Dermis microvascular lymphatic vessel endothelial cell (primary cell): ENCODE data around the gene EPX. TPM values are rescaled to one million over a fixed set of nuclear protein-coding genes. Genes with fewer than 3 reads are reported as not detected.

ENCODE experiments used
- DNase-seq, 2 donors: peaks; one replicate each; pipeline versions ENCODE4 v3.0.0 to v3.0.0-alpha.2; 2010; ENCODE audit warnings: low read depth in 2 of 2
- total RNA-seq: library from RNA; depleted of rRNA; stranded (reverse); fragments of >200 nt; gene quantifications from 2 replicates; pipeline ENCODE4 v1.2.1, GENCODE V29; 2014

EPX gene
- total RNA-seq, 1 donor from 2014 or later: not detected

DNA sequence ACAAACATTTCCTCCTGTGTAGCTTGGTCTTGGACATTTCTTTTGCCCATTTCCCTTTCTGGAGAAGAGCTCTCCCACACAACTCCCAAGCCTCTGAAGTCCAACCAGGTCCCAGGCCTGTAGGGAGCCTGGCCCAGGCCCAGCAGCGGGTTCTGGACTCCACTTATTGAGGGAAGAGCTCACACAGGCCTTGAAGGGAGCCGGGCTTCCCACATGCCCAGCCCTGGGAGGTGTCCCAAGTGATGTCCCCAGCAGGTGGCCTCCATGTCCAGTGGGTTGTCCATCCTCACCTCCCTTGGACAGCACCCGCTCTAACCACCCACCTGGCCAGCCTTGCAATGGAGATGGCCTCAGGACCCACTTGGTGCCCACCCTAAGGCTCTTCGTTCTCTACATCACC, 5.9 kb upstream of the EPX start:
- DNase-seq: no peak

DNA sequence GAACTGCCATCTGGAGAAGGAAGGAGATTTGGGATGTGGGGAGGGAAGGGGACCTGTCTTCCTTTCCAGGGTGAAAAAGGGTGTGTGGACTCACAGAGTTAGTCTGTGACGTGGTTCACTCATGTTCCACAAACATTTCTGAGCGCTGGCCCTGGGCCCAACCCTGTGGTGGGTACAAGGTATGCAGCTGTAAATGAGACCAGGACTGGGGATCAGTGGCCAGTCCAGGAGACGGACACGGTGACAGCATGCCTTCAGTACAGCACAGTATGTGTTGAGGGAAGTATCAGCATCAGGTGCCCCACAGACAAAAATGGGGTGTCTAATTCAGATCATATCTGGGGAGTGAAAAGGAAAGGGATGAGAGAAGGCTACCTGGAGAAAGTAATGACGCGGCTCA, 5.5 kb upstream of the EPX start:
- DNase-seq: no peak

DNA sequence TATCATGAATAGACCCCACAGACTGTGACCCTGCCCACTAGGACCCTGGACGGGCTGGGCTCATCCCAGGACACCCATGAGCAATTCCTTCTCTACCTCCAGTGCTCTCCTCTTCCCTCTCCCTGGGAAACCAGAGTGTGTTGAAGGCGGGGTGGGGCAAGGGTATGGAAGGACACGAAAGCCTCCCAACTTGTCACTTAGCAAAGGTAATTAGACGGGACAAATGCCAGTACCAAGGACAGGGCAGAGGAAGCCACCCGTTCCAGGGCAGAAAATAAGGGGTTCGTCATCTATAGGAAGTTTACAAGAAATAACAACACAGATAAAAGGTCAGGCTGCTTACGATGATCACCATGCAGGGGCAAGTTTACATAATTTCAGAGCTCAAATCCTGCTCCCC, 4.9 kb upstream of the EPX start:
- no peak for DNase-seq

DNA sequence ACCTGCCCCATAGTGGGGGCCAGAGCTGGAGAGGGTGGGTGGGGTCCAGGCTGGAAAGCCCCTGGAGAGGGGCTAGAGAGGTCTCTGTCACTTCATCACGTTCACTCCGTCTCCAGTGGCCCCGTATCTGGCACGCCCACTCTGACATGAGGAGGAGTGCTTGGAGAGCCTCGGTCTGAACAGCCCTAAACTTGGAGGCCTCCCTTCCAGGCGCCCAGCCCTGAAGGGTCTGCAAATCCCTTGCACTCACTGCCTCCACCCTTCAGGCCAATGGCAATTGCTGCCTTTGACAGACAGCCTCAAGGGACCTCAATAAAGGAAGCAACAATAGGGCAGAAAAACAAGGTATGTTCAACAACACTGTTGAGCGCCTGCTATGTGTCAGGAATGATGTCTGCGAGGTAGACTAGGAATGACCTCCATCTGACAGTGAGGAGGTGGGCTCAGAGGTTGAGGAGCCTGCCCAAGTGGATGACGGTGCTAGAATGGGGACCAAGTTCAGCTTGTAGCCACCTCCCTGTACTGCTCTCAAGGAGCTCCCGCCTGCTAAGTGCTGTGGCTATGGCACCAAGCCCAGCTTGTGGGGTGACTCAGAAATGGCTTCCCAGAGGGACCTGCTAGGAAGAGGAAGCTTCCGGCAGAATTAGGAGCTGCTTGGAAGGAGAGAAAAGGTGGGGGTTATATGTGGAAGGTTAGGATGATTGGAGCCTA, 2.9 kb upstream of the EPX start:
- peak in 1 of 2 donors; percentile 11 for DNase-seq

GRCh38 chr17:58191241-58191896, 1.2 kb upstream of the EPX start:
- no peak for DNase-seq

DNA sequence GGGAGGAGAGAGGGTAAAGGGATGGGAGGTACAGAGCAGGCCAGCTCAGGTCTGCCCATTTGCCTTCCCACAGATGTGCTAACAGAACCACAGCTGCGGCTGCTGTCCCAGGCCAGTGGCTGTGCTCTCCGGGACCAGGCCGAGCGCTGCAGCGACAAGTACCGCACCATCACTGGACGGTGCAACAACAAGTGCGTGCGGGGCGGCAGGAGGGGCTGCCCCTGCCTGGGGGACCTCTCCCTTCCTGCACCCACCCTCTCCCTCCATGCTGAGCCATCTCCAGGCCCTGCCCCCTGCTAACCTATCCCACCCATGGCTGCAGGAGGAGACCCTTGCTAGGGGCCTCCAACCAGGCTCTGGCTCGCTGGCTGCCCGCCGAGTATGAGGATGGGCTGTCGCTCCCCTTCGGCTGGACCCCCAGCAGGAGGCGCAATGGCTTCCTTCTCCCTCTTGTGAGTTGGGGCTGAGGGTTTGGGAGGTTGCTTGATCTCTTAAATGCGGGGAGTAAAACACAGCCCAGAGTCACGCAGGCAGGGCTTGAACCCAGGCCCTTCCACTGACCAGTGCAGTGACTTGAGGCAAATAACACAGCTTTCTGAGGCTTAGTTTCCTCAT, 1.2 kb downstream of the EPX start:
- DNase-seq: no peak

- no peak for DNase-seq
These were observed 3.1 kb downstream of the EPX start for GRCh38 chr17:58195518-58196123.

GRCh38 chr17:58196610-58197009, 4.1 kb downstream of the EPX start:
- DNase-seq: no peak

GRCh38 chr17:58200024-58200633, 7.6 kb downstream of the EPX start:
- DNase-seq: peak; percentile 22 to 52

DNA sequence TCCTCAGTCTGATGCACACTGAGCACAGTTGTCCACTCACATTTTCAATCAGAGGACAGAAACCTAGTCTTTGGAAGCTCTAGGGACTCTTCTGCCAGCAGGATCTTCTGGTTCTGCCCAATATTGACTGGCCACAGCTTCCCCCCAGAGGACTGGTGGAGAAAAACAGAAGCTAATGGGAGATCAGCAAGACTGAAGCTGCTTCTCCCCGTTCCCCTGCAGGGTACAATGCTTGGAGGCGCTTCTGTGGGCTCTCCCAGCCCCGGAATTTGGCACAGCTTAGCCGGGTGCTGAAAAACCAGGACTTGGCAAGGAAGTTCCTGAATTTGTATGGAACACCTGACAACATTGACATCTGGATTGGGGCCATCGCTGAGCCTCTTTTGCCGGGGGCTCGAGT, 10.3 kb downstream of the EPX start:
- no peak for DNase-seq

DNA sequence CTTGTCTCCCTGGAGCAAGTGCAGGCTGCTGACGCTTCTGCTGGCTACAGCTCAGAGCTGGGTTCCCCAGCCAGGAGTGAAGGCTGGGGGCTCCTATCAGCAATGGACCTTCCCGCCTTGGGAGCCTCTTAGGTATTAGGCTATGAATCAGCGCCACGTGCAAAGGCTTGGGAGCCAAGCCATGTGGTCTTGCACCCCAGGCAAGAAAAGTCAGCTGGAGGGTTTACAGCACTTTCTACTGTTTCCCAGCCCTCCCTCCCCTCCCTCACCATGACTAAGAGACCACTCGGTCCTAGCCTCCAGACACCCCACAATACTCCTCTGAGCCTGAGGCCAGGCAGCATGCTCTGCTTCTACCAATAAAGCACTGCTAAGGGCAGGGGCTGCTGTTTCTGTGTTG, 12.3 kb downstream of the EPX start:
- no peak for DNase-seq

GRCh38 chr17:58205936-58206335, 13.4 kb downstream of the EPX start:
- no peak for DNase-seq

DNA sequence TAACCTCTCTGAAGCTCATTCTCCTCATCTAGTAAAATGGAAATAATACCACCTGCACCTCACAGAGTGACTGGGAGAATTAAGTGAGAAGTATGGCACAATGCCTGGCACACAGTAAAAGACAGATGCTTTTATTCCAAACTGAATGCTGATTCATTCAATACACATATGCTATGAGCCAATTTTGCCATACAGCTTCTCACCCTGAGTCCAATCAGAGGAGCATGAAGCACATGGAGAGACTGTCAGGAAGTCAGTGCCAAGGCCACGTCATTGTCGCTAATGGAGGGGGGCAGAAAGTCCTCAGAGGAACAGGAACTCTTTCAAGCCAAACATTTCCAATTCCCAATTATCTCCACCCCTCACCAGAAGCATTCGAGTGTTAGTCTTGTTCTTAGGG, 14.9 kb downstream of the EPX start:
- DNase-seq: no peak

- no peak for DNase-seq
These were observed 15.8 kb downstream of the EPX start for GRCh38 chr17:58208344-58208743.

DNA sequence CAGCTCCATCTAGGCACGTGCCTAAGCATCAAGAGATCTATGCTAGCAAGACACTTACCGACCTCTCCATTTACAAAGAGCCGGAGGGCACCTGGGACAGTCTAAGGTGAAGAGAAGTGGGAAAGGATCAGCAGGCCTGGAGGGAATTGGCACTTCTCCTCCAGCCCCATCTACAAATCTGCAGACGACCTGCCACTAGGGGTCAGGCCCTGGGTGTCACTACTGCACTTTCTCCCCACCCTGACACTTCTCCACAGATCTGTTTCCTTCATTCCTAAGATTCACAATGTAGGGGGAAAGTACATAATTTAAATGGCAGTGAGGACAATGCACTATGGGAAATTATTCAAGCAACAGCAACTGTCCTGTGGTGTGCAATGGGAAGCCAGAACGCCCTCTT, 18.4 kb downstream of the EPX start:
- no peak for DNase-seq

GRCh38 chr17:58215685-58216084, 23.2 kb downstream of the EPX start:
- no peak for DNase-seq

- DNase-seq: no peak
These were observed 25.2 kb downstream of the EPX start for GRCh38 chr17:58217766-58218165.

DNA sequence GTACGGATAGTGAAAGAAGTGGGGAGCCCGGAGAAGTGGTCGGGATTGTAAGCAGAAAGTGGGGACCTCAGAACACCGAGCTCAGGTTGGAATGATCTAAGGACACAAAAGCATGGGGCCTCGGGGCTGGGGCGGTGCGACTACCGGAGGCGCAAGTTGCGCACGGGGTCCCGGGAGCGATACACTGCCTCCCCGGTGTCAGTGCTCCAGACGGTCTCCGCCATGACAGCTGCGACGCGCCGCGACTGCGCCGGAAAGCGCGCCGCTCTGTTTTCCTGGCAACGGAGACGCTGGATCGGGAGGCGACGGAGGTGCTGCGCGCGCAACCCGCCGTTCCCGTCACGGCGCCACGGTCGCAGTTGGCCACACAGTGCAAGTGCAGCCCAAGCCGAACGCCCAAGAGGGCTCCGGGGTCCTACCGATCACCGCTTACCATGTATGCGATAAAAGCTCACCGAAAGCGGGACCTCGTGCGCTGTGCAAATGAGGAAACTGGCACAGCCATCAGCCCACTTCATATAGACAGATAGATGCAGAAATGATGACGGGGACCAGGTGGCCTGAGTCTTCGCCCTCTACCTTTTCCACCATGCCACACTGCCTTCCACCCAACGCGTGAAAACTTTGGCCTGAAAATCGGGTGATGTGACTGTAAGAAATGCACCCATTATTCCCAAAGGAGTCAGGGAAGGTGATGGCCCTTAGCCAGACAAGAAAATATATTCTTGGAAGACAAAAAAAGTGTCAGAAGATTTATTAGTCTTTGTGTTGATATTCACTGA, 26.7 kb downstream of the EPX start, which contains the start of gene MKS1:
Gene MKS1 (minus strand): TSS at position 249 of the 782 bp plus-strand sequence. CDS start 25 bp downstream, at position 224.
- DNase-seq: peak; percentile 87 to 93

- DNase-seq: peak; percentile 7 to 41
These were observed 27.3 kb downstream of the EPX start for GRCh38 chr17:58219789-58220183.

GRCh38 chr17:58224315-58224714, 31.8 kb downstream of the EPX start:
- DNase-seq: no peak

GRCh38 chr17:58227733-58228132, 35.2 kb downstream of the EPX start:
- DNase-seq: no peak
